Activated CD4-positive, alpha-beta memory T cell treated with anti-CD3 and anti-CD28 coated beads, Interleukin-2, amount 10 ng/mL, durations not matched to agents 7 days and 5 days (primary cell): Measurements from ENCODE around the gene CTRB1. TPM values are rescaled to one million over a fixed set of nuclear protein-coding genes. Genes with fewer than 3 reads are reported as not detected.
"Not testable (repeated sequence)": the region's sequence is repeated elsewhere in the genome, so short reads cannot be mapped to it uniquely, and the experiment has no call there.

Experiments used
- CTCF ChIA-PET: fragments of 350-600 bp; sonication (Branson Sonifier 250); formaldehyde crosslinking; loops from one replicate; lab custom pipeline; 2021; ENCODE audit warnings: antibody characterized with exemption, inconsistent platforms; lab: Charles Lee
- POLR2A ChIA-PET: fragments of 350-600 bp; sonication (Branson Sonifier 250); formaldehyde crosslinking; loops from one replicate; lab custom pipeline; 2021; ENCODE audit warnings: antibody characterized with exemption; lab: Charles Lee
- DNase-seq: peaks from one replicate; pipeline ENCODE4 v3.0.0-alpha.2; 2020
- H3K27ac Mint-ChIP-seq: one replicate; pipeline ENCODE4 v1.8.0; 2021; ENCODE audit warnings: mild to moderate bottlenecking, mixed read lengths
- H3K27me3 Mint-ChIP-seq: one replicate; pipeline ENCODE4 v1.8.0; 2021; ENCODE audit warnings: mixed read lengths
- H3K36me3 Mint-ChIP-seq: one replicate; pipeline ENCODE4 v1.8.0; 2021; ENCODE audit warnings: low read depth, mixed read lengths
- H3K4me1 Mint-ChIP-seq: one replicate; pipeline ENCODE4 v1.8.0; 2021; ENCODE audit warnings: mixed read lengths
- H3K4me3 Mint-ChIP-seq: one replicate; pipeline ENCODE4 v1.8.0; 2021; ENCODE audit warnings: mild to moderate bottlenecking, mixed read lengths
- H3K9me3 Mint-ChIP-seq: one replicate; pipeline ENCODE4 v1.8.0; 2021; ENCODE audit warnings: mixed read lengths
- total RNA-seq, 2 experiments: library from RNA; stranded (reverse); gene quantifications; one replicate each; pipeline ENCODE4 v1.2.3, GENCODE V29; 2021

CTRB1 gene
- total RNA-seq, 2 experiments from 2014 or later, result not detected

DNA sequence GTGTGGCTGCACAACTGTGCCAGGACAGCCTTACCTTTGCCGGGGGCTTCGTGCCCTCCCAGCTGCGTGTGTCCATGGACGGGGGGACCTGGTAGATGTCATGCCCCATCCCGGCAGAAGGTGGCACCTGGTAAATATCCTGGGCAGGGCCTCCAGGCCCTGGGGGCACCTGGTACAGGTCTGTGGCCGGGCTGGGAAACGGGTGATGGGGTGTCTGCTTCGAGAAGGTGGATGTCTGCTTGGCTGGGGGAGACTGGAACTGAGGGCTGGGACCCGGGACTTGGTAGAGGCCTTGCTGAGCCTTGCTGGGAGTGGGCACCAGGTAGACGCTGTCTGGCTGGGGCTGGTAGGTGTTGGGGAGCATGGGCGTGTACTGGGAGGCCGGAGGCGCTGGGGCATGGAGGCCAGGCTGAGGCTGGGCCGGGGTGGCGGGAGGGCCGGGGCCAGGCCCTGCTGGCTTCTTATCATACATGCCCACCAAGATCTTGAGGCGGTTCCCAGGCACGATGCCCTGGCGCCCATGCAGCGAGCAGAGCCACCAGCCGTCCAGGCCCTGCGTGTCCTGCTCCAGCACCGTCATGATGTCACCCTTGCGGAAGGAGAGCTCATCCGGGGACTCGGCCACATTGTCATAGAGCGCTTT lies 23.8 kb downstream of the CTRB1 start:
- H3K4me1 Mint-ChIP-seq, H3K27me3 Mint-ChIP-seq, H3K9me3 Mint-ChIP-seq, H3K27ac Mint-ChIP-seq, DNase-seq, POLR2A ChIA-PET, H3K4me3 Mint-ChIP-seq, H3K36me3 Mint-ChIP-seq, CTCF ChIA-PET: not testable (repeated sequence)

DNA sequence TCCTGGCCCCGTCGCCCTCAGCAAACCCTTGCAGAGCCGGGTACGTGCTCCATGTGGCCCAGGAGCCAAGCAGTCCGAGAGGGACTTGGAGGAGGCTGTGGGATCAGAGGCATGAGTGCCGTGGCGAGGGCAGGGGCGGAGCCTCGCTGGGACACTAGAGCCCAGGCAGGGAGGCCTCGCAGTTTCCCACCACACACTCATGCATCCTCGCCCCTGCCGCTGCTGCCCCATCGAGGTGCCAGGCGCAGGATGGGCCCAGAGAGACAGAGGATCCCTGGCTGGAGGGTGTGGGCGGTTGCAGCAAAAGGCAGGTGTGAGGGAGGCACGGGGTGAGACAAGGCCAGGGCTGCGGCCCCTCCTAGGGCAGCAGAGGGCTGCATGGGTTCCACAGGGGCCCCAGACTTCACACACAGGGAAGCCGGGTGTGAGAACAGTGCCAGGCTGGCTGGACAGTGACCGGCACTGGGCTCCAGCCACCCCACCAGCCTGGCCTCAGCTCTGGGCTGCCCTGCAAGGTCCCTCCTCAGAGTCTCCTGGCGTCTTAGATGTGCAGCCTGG lies 25.0 kb downstream of the CTRB1 start:
- POLR2A ChIA-PET, result no interaction called here
- Mint-ChIP-seq H3K9me3 (no peaks in the 10 kb centered on the region), H3K27me3 (peaks cover 9% of the 10 kb centered on the region), H3K36me3 (no peaks in the 10 kb centered on the region), H3K4me3 (no peak overlapping the region), H3K4me1 (no peaks in the 10 kb centered on the region), H3K27ac (no peak overlapping the region)
- DNase-seq, result no peak
- CTCF ChIA-PET, result interaction anchor here (1.6 kb wide), 1 partner anchor 10 kb away, joined by 3 read pairs; no protein-coding TSS in a partner anchor

DNA sequence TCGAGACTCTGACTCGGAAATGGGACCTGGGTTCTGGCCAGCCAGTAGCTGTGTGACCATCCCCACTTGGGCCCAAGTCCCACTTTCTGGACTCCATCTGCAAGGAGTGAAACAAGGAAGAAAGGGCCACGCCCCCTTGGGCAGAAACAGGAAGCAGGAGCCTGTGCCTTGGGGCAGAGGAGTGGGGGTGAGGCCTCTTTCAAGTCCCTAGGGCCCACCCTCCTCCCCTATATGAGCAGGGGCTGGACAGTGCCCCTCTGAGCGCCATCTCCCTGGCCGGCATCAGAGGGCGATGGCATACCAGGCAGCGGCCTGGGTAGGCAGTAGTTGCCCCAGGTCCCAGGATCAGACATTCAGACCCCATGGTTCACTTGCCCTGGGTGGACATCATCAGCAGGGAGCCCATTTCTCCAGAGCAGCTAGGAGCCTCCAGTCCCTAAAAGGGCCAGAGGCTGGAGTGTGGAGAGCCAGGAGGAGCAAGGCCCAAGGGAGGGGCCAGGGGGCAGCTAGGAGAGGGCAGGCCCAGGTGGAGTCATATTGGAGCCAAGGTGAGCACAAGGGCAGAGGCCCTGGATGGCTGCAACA lies 25.5 kb downstream of the CTRB1 start:
- CTCF ChIA-PET, result interaction anchor here (1.6 kb wide), 1 partner anchor 11 kb away, joined by 3 read pairs; no protein-coding TSS in a partner anchor
- H3K36me3 Mint-ChIP-seq, result no peaks in the 10 kb centered on the region
- peaks cover 13% of the 10 kb centered on the region for H3K27me3 Mint-ChIP-seq
- no peak overlapping the region for H3K4me3 Mint-ChIP-seq
- no peaks in the 10 kb centered on the region for H3K4me1 Mint-ChIP-seq
- H3K27ac Mint-ChIP-seq, result no peak overlapping the region
- no peaks in the 10 kb centered on the region for H3K9me3 Mint-ChIP-seq
- POLR2A ChIA-PET, result no interaction called here
- no peak for DNase-seq

DNA sequence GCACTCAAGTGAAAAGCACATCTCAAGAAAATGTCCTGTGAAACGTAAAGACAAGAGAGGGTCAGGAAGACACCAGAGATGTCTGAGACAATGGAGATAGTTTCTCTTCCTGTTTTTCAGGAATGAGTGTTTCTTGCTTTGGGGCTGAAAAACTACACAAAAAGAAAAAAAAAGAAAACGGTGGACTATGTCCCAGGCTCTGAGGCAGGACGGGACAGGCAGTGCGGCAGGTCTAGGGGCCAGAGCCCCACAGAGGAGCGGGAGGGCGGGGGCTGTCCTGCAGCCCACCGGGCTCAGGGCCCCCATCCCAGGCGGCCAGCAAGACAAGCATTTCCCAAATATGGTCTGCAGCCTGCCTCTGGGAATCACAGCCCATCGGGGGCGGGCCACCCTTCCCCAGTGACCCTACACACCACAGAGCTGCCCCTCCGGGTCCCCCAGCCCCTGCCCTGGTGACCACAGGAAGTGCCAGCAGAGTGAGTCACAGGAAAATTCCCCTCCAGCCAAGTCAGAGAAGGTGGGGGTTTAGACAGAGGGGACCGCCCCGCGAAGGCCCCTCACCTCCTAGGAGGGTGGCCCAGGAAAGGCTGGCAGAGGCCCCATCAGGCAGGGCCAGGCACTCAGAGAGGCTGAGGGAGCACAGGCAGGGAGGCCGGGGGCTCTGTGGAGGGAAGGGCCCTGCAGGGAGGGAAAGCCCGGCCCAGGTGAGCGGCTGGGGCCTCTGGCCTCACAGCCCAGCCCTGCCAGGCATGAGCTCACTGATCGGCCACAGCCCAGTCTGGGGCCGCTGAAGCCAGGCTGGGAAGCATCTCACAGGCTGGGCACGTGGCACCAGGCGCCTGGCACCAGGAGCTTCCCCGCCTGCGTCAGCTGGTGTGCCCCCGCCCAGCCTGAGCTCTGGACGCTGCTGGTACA lies 26.3 kb downstream of the CTRB1 start:
- Mint-ChIP-seq H3K27me3 (peaks cover 20% of the 10 kb centered on the region), H3K36me3 (no peaks in the 10 kb centered on the region), H3K9me3 (no peaks in the 10 kb centered on the region), H3K4me1 (no peaks in the 10 kb centered on the region), H3K4me3 (no peak overlapping the region), H3K27ac (no peak overlapping the region)
- no peak for DNase-seq
- CTCF ChIA-PET, result interaction anchor here (1.6 kb wide), 1 partner anchor 12 kb away, joined by 3 read pairs; no protein-coding TSS in a partner anchor
- POLR2A ChIA-PET, result no interaction called here

GRCh38 chr16:75246504-75247205 lies 27.9 kb downstream of the CTRB1 start:
- ChIA-PET CTCF (interaction anchor here (0.6 to 1.4 kb wide), 3 partner anchors 10 to 70 kb away, joined by 3 to 5 read pairs (median 4); no protein-coding TSS in a partner anchor), POLR2A (no interaction called here)
- no peaks in the 10 kb centered on the region for H3K36me3 Mint-ChIP-seq
- H3K4me1 Mint-ChIP-seq, result no peaks in the 10 kb centered on the region
- DNase-seq, result no peak
- no peak overlapping the region for H3K27ac Mint-ChIP-seq
- no peaks in the 10 kb centered on the region for H3K9me3 Mint-ChIP-seq
- H3K27me3 Mint-ChIP-seq, result peaks cover 25% of the 10 kb centered on the region
- H3K4me3 Mint-ChIP-seq, result no peak overlapping the region

DNA sequence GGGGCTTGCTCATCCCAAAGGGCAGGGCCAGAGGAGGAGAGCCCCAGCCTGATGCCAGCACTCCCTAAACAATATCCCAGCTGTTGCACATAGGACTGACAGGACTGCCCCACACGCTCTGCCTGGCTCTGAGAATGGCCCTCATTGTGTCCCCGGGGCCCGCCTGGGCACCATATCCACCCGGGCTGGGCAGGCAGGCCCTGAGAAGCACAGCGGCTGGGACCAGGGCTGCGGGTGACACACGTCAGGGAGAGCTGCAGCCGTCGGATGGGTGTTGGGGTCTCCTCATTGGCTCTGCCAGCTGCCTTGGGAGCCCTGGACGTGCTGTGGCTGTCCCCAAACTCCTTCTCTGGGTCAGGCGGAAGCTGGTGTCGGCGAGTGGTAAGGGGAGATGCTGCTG lies 28.5 kb downstream of the CTRB1 start:
- ChIA-PET POLR2A (no interaction called here), CTCF (interaction anchor here (1.4 kb wide), 1 partner anchor 14 kb away, joined by 3 read pairs; no protein-coding TSS in a partner anchor)
- no peak for DNase-seq
- Mint-ChIP-seq H3K4me1 (peaks cover 3% of the 10 kb centered on the region), H3K27me3 (peaks cover 31% of the 10 kb centered on the region), H3K4me3 (no peak overlapping the region), H3K36me3 (no peaks in the 10 kb centered on the region), H3K9me3 (no peaks in the 10 kb centered on the region), H3K27ac (no peak overlapping the region)

GRCh38 chr16:75248142-75248535 lies 29.4 kb downstream of the CTRB1 start:
- Mint-ChIP-seq H3K36me3 (no peaks in the 10 kb centered on the region), H3K4me1 (peaks cover 3% of the 10 kb centered on the region), H3K9me3 (no peaks in the 10 kb centered on the region), H3K27me3 (peaks cover 36% of the 10 kb centered on the region), H3K4me3 (no peak overlapping the region), H3K27ac (no peak overlapping the region)
- CTCF ChIA-PET, result interaction anchor here (1.4 kb wide), 1 partner anchor 14 kb away, joined by 3 read pairs; no protein-coding TSS in a partner anchor
- POLR2A ChIA-PET, result no interaction called here
- no peak for DNase-seq

- no peaks in the 10 kb centered on the region for H3K9me3 Mint-ChIP-seq
- peaks cover 37% of the 10 kb centered on the region for H3K27me3 Mint-ChIP-seq
- no peak overlapping the region for H3K27ac Mint-ChIP-seq
- ChIA-PET POLR2A (no interaction called here), CTCF (no interaction called here)
- DNase-seq, result no peak
- peaks cover 3% of the 10 kb centered on the region for H3K4me1 Mint-ChIP-seq
- no peaks in the 10 kb centered on the region for H3K36me3 Mint-ChIP-seq
- H3K4me3 Mint-ChIP-seq, result no peak overlapping the region
Observed at GRCh38 chr16:75248536-75249380, 30.0 kb downstream of the CTRB1 start.

- no peak overlapping the region for H3K4me3 Mint-ChIP-seq
- H3K27me3 Mint-ChIP-seq, result peaks cover 42% of the 10 kb centered on the region
- DNase-seq, result no peak
- H3K27ac Mint-ChIP-seq, result no peak overlapping the region
- ChIA-PET CTCF (no interaction called here), POLR2A (no interaction called here)
- H3K4me1 Mint-ChIP-seq, result peaks cover 3% of the 10 kb centered on the region
- no peaks in the 10 kb centered on the region for H3K36me3 Mint-ChIP-seq
- no peaks in the 10 kb centered on the region for H3K9me3 Mint-ChIP-seq
Observed at GRCh38 chr16:75249441-75249840, 30.7 kb downstream of the CTRB1 start.

DNA sequence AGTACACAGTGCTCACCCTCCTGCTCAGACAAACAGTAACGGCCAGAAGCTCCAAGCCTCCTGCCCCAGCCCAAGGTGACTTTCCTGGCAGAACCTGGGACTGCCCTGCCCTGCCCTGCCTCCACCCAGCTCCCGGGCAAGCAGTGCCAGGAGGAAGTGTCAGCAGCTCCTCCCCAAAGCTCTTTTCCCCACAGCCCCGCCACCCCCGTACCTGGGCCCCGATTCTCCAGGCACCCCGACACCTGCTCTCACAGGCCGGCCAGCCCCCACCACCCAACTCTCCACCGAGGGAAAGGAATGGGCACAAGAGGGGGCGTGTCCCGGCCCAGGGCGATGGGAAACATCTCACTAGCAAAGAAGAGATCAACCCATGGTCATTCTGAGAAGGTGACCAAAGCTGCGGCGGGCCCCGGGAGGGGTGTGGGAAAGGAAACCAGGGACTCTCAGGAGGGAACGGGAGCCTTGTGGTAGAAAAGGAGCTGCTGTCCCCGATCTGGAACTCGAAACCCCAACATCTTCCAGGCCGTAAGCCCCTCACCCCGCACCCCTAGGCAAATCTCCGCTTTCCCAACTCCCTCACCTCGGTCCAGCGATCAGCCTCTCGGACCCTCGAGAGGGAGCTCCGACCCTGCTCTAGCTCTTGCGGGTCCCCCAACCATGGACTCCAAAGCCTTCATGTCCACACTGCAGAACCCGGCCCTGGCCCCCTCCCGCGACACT lies 31.5 kb downstream of the CTRB1 start:
- H3K9me3 Mint-ChIP-seq, result no peaks in the 10 kb centered on the region
- no peaks in the 10 kb centered on the region for H3K36me3 Mint-ChIP-seq
- no peak overlapping the region for H3K27ac Mint-ChIP-seq
- DNase-seq, result no peak
- peaks cover 47% of the 10 kb centered on the region for H3K27me3 Mint-ChIP-seq
- peaks cover 3% of the 10 kb centered on the region for H3K4me1 Mint-ChIP-seq
- CTCF ChIA-PET, result interaction anchor here (1.1 kb wide), 1 partner anchor 16 kb away, joined by 5 read pairs; no protein-coding TSS in a partner anchor
- H3K4me3 Mint-ChIP-seq, result no peak overlapping the region
- POLR2A ChIA-PET, result no interaction called here

- H3K27ac Mint-ChIP-seq, result no peak overlapping the region
- POLR2A ChIA-PET, result no interaction called here
- H3K36me3 Mint-ChIP-seq, result no peaks in the 10 kb centered on the region
- H3K4me1 Mint-ChIP-seq, result peaks cover 3% of the 10 kb centered on the region
- CTCF ChIA-PET, result interaction anchor here (1.1 kb wide), 1 partner anchor 17 kb away, joined by 5 read pairs; no protein-coding TSS in a partner anchor
- no peak overlapping the region for H3K4me3 Mint-ChIP-seq
- H3K9me3 Mint-ChIP-seq, result no peaks in the 10 kb centered on the region
- H3K27me3 Mint-ChIP-seq, result peaks cover 47% of the 10 kb centered on the region
- DNase-seq, result no peak
Observed at GRCh38 chr16:75250809-75251279, 32.1 kb downstream of the CTRB1 start.
